Stomach (tissue), 4 donors: Measurements from ENCODE around the gene FAM124B.

ENCODE experiments used
- CTCF ChIP-seq, 7 experiments: fragments of 450-650 bp in 4 of 7; fragments of 200-600 bp in 3 of 7; sonication (generic) in 3 of 7; IDR thresholded peaks; one replicate each; pipeline ENCODE4 v1.5.1; 2016 to 2019; ENCODE audit warnings: antibody characterized with exemption in 7 of 7, control low read depth in 2 of 7, mild to moderate bottlenecking in 1 of 7
- EP300 ChIP-seq: sonication (generic); formaldehyde crosslinking; IDR thresholded peaks from one replicate; pipeline ENCODE4 v1.6.1; 2017; ENCODE audit warnings: antibody characterized with exemption
- POLR2A ChIP-seq, 4 donors: fragments of 450-650 bp; IDR thresholded peaks; one replicate each; pipeline ENCODE4 v1.6.1; 2016; ENCODE audit warnings: antibody characterized with exemption in 4 of 4, control low read depth in 2 of 4, mild to moderate bottlenecking in 1 of 4, moderate library complexity in 1 of 4
- POLR2AphosphoS5 ChIP-seq, 3 donors: sonication (generic); formaldehyde crosslinking; IDR thresholded peaks; one replicate each; pipeline ENCODE4 v1.6.1; 2016; ENCODE audit warnings: antibody characterized with exemption in 3 of 3

GRCh38 chr2:224432003-224432579 lies 30.2 kb upstream of the FAM124B start:
- TF ChIP-seq POLR2A (IDR thresholded peaks at IDR 0.05) (no peak), EP300 (no peak), CTCF (IDR thresholded peaks at IDR 0.05) (no peak), POLR2AphosphoS5 (IDR thresholded peaks at IDR 0.05) (no peak)
